ENCODE results near the gene NADK2.

- no peak for TF ChIP-seq EZH2 (IDR thresholded peaks at IDR 0.05; ENCODE audit: insufficient read depth, poor library complexity, severe bottlenecking)
- TF ChIP-seq EZH2phosphoT487 (IDR thresholded peaks at IDR 0.05; ENCODE audit: insufficient read depth, low read depth): no peak
Observed at GRCh38 chr5:36179950-36180349, 61.8 kb downstream of the NADK2 start.

Measured in GM23248 (cell line).